HG03135 (cell line): ENCODE measurements around the gene MKNK1.
"Not testable (repeated sequence)": the region's sequence is repeated elsewhere in the genome, so short reads cannot be mapped to it uniquely, and the experiment has no call there.

Source experiments
- ATAC-seq: cut with Tn5 transposase; IDR thresholded peaks from one replicate; pipeline ENCODE4 v1.9.1; 2021; ENCODE audit warnings: mild to moderate bottlenecking, moderate library complexity; ENCODE audit not compliant: unreplicated experiment

MKNK1 gene

DNA sequence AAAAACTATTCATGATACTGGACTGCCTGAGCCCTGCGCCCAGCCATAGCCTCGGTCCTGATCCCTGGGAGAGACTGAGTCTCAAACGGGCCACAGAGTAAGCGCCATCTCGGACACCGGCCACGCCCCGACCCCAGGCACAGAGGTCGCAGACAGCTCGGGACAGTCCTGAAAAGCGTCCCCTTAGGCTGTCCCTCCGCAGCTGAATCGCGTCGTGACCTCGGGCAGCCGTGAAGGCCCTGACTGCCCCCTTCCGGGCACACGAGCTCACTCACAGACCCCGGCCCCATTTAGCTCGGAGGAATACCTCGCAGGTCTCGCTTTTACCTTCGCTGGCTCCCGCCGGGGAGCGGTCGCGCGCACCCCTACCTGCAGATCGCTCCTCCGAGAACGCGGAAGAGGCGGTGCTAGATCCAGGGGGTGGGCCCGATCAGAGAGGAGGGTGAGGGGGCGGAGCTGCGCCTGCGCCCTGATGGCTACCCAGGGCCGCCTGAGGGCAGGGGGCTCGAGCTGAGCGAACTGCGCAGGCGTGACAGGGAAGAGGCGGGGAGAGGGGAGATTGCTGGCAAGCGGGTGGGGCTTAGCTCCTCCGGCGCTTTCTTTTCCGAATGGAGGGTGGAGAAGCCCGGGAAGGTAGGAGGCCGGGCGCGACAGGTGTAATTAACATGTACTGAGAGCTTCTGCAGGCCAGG is at the start of gene MKNK1:
Gene MKNK1, minus strand, starts transcription at position 411 of the 692 bp plus-strand sequence. CDS start 20,941 bp downstream, outside the sequence.
- peak; percentile 96 for ATAC-seq

DNA sequence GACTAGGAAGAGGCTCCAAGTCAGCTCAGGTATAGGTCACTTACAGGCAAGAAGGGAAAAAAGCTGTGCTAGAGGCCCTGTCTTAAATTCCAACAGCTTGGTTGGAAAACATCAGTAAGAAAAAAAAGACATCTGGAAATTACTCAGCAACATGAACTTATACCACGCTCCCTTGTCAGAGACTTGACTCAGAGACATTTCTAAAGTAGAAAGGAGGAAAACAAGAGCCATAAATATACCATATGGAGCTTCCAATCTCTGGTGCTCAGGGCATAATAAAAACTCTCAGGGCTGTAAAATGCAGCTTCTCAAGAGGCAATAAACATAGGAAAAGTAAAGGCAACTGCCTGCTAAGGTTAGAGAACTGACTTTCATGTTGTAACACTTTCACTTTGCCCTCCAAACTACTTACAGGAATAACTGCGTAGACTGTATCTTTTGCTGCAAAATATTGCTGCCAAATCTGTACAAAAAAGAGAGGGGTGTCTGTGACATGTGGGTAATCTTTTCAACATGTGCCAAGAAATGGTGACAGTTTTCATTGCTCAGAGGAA is 49.4 kb upstream of the MKNK1 start:
- no peak for ATAC-seq

DNA sequence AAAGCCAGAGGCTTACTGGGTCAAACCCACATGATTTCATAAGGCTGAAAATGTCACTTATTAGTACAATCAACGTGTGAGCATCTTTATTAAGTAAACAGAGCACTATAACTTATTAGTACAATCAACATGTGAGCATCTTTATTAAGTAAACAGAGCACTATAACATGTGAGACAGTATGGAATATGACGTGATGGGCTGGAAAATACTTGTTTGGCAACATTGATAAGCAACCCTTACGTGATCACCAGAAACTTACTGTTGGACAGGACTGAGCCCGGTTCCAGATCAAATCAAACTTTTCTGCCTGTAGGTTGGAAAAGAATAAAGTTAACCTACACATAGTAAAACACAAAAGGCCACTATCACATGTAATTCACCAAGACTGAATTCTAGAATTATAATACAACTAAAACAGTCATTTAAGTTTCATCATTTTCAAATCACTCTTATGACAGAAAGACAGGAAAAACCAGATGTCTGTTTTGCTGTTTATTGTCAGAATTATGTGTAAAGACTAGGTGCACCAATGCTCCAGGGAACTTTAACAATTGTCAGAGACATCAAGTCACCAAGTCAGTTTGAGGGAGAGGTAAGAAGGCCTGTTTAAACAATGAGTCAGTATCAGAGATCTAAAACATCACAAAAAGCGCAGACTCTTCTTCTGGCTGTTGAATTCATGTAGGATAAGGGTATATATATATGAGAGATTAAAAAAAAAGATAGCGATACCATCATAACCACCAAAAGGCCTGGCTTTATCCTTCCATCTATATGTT is 48.4 kb upstream of the MKNK1 start:
- no peak for ATAC-seq

DNA sequence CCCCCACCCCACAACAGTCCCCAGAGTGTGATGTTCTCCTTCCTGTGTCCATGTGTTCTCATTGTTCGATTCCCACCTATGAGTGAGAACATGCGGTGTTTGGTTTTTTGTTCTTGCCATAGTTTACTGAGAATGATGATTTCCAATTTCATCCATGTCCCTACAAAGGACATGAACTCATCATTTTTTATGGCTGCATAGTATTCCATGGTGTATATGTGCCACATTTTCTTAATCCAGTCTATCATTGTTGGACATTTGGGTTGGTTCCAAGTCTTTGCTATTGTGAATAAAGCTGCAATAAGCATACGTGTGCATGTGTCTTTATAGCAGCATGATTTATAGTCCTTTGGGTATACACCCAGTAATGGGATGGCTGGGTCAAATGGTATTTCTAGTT is 47.1 kb upstream of the MKNK1 start:
- not testable (repeated sequence) for ATAC-seq

DNA sequence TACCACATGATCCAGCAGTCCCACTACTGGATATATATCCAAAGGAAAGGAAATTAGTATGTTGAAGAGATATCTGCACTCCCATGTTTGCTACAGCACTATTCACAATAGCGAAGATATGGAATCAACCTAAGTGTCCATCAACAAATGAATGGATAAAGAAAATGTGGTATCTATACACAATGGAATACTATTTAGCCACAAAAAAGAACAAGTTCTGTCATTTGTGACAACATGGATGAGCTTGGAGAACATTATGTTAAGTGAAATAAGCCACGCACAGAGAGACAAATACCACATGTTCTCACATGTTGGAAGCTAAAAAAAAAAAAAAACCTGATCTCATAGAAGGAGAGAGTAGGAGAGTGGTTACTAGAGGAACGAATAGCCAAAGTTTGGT is 46.4 kb upstream of the MKNK1 start:
- ATAC-seq: no peak

DNA sequence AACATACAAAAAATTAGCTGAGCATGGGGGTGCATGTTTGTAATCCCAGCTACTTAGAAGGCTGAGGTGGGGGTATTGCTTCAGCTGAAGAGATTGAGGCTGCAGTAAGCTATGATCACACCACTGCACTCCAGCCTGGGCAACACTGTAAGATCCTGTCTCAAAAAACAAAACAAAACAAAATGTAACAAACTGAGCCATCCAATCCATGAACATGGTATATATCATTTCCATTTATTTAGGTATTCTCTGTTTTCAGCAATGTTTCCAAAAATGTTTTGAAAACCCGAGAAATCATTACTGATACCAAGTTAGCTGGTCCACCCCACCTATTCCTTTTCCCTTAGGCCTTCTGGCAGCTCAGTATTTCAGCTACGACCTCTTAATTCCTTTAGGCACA is 45.7 kb upstream of the MKNK1 start:
- no peak for ATAC-seq

DNA sequence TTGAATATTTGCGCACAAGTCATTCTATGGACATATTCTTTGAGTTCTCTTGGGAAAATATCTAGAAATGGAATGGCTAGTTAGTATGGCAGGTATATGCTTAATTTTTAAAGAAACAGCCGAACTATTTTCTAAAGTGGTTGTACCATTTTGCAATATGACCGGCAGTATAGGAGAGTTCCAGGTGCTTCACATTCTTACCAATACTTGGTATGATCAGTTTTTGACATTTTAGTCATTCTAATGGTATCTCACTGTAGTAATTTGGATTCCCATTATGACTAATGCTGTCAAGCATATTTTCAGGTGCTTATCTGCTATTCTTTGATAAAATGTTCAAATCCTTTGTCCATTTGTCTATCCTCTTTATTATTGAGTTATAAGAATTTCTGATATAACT is 43.5 kb upstream of the MKNK1 start:
- ATAC-seq: no peak

DNA sequence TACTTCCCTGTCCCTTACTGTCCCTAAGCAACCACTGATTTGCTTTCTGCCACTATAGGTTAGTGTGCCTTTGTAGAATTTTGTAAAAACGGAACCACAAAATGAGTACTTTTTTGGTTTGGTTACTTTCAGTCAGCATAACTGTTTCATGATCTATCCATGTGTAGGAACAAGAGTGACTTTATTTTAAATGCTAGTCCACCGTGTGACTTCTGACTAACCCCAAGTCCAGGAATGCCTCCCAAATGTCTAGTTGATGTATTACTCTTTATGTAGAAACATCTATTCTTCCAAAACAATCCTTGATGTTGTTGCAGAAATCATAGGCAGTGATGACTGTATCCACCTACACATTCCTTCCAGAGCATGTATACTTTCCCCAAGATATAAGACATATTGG is 42.8 kb upstream of the MKNK1 start:
- ATAC-seq: no peak

DNA sequence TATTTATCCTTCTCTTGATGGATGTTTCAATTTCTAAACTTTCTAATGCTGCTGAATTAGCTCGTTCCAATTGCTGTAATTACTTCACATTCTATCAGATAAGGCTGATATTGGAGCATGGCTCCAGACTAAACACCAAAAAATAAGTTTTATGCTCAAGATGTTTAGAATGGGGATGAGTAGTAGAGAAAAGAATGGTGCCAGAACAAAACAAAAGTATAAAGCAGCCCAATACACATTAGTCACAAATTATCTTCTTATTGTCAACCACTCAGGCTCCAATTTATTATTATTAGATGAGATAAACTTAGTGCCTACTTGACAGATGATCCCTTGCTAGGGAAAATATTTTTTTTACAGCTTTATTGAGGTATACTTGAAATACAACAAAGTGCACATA is 42.3 kb upstream of the MKNK1 start:
- no peak for ATAC-seq

DNA sequence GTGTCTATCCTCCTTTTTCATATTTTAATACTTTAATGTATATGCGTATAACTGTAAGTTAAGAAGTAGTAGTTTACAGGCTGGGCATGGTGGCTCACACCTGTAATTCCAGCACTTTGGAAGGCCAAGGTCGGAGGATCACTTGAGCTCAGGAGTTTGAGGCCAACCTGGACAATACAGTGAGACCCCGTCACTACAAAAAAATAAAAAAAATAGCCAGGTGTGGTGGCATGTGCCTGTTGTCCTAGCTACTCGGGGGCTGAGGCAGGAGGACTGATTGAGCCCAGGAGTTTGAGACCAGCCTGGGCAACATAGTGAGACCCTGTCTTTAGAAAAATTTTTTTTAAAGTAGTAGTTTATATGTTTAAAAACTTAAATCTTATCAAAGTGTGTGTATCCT is 41.7 kb upstream of the MKNK1 start:
- no peak for ATAC-seq

DNA sequence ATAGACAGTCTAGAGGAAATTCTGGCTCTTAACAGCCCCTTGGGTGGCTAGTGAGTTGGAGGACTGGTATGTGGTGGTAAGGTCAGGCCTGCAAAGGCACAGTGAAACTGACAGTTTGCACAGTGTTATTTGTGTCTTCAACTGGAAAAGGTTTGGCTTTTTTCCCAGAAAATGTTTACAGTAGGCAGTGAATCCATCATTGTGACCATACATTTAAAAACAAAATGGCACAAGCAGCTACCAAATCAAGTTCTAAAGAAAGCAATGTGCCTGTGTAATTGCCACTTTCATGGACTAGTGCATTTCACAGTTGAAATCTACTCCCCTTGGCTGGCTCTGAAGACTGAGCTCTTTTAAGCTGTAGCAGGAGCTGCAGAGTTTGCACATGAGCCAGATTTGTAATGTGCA is 39.3 kb upstream of the MKNK1 start:
- no peak for ATAC-seq

DNA sequence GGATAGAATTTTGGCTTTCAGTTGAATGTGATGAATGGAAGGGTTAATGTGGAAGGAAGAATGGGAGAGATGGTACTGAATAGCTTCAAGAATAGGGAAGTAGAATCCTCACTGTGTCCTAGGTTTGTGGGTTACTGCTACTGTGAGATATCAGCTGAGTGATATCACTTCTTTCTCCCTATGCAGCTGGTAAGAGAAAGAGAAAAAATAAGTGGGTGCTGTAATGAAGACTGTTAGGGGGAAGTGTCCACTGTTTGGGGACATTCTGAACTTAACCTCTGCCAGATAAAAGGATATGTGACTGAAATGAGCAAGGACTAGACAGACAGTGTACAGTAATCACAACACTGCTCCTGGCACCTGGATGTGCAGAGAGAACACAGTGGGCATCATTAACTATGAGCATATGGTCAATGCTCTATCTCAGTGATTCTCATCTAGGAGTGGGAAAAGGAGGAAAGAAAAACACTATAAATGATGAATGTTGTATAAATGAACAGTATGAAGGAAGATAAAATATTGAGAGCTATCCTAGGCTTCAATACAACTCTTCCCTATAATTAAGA is 38.1 kb upstream of the MKNK1 start:
- no peak for ATAC-seq

DNA sequence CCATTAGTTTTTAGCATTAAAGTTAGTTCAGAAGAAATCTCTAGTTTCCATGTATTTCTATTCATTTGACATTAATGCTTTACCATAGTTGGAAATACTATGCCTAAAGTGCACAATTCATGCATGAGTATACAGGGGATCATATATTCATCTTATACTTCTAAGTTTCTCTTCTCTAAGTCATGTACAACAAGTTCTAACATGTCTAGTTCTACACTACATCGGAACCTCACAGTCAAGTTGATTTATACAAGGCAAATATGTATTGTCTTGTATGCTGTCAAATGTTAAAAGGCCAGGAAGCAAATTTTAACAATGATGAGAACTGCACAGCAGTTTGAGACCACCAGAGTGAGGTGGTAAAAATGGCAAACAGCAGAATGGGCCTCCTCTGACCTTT is 35.5 kb upstream of the MKNK1 start:
- ATAC-seq: no peak

DNA sequence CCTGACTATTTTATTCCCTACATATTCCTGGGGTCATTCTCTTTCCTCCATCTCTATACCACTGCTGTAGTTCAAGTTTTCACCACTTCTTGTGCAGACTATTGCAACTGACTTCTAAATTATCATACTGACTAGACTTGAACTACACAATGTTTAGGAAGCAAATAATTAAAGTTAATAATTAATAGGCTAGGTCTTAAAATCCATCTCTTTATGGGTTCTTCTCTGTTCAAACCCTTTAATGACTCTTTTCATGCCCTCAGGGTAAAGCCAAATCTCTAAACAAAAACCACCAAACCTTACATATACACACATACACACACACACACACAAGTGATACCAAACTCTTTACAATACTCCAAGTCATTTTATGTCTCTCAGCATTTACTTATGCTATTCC is 34.9 kb upstream of the MKNK1 start:
- ATAC-seq: no peak

DNA sequence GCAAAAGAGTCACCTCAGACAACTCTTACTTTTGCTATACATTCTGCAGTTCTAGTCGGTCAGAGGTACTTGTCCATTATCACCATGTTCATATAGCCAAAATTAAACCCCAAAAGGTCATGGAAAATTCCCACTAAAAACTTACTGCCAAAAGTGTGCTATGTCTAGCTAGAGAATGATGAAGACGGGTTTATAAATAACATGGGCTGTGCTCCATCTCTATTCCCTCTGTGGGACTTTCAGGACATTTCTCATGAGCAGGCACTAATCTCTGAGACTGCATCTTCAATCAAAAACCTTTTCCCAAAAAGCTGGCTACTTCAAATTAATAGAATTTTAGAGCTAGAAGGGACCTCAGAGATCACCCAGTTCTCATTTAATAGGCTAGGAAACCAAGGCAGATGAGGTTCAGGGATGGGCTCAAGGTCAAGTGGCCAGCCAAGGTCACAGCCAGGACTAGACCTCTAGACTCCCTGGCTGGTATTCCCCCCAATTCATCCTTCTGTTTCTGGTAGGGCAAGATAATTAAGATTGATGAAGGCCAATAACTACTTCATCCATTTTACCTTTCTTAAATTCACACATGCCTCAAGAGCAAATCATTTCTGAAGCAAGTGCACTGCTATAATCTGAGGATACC is 33.5 kb upstream of the MKNK1 start:
- no peak for ATAC-seq

DNA sequence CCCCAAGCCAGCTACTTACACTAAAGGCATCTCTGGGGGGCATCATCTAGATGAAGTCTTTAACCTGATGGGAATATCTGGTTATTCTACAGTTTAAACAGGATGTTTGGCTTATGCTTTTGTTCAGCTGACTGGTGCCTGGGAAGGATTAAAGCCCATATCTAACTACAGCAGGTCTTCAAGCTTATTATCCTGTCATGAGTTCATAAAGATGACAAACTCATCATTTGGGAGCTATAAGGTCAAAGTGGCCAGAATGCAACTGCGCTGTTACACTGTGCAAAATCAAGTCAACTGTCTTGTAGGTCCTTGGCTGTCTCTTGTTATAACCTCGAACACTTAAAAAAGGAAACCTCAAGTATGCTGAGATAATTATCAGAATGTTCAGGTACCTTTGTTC is 31.1 kb upstream of the MKNK1 start:
- ATAC-seq: no peak

DNA sequence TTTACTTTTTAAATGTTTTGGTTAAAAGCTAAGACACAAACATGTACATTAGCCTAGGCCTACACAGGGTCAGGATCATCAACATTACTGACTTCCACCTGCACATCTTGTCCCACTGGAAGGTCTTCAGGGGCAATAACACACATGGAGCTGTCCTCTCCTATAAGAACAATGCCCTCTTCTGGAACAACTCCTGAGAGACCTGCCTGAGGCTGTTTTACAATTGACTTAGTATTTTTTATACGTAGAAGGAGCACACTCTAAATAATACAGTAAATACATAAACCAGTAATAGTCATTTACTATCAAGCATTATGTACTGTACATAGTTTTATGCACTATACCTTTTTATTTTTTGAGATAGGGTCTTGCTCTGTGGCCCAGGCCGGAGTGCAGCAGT is 26.7 kb upstream of the MKNK1 start:
- no peak for ATAC-seq

DNA sequence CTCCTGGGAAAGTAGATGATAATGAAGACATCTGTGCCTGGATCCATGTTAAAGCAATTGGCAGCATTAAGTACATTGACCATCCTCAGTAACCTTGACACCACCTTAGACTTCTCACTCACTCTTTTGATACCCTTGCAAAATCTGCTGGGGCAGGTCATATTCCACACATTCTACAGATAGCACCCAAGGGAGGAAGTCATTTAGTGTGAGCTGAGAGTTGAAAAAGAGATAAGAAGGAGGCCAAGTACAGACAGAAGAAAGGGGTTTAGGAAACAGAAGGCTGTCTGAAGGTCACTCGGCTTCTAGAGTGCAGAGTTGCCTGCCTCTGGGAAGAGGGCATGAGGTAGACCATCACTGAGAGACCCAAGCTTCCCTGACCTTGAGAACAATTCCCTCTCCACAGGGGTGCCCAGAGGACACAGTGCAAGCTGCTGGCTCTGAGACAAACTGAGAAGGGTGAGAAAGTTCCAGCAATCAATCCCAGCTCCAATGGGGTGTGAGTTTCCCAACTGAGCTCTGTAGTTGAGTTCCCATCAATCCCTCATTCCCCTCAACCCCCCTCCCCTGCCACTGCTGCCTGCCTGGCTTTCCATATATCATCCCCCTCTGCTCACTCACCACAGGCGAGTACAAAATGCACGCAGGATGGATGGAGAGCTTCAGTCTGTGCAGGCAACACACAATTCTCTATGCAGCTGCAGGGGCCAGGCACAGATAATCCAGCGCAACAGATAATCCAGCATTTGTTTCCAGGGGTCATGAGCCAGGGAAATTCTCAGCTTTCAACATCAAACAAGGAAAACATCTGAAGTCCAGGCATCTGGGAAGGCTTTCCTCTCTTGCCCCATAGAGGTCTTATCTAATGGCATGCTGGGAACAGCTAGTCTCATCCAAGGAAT is 19.9 kb upstream of the MKNK1 start:
- no peak for ATAC-seq

DNA sequence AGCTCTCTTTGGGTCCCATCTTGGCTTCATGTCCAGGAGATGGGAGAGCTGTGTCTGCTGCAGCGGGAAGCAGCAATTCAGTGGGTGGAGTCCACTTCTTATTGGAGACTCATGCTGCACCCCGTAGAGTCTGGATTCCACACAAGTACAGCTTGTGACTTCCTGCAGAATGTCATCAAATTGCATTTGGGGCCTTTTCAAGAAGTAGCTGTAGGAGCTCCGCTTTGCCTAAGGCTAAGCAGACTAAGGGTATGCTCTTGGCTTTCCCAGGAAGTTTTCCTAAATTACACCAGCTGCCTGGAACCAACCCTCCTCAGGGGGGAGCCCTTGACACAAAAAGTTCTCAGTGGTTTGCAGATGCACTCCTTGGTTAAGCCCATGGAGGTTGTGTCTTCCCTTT is 18.3 kb upstream of the MKNK1 start:
- ATAC-seq: no peak

DNA sequence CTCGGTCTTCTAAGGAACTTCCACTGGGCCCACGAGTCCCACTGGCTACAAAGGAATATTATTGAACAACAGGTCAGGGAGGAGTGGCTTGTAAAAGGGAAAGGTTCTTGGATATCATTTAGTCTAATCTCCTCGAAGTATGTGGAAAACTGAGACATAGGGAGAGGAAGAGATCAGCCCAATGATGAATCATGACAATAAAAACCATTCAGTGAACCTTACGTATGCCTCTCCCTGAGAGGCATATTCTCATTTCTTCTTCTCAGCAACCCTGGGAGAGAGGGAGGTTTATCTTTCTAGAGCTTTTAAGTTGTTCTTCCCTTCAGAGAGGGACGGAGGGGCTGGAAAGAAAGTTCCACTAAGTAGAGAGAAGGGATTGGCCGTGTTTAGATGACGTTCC is 17.9 kb upstream of the MKNK1 start:
- no peak for ATAC-seq
